IgD-negative memory B cell (primary cell): ENCODE results near the gene TRMT2A. TPM values are rescaled to one million over a fixed set of nuclear protein-coding genes. Genes with fewer than 3 reads are reported as not detected.

Source experiments
- H3K27ac Mint-ChIP-seq, 3 donors: one replicate each; pipeline ENCODE4 v1.8.0; 2020 to 2022; ENCODE audit warnings: mild to moderate bottlenecking in 3 of 3, mixed read lengths in 3 of 3, moderate library complexity in 1 of 3
- H3K27me3 Mint-ChIP-seq: one replicate; pipeline ENCODE4 v1.8.0; 2021; ENCODE audit warnings: mixed read lengths
- H3K36me3 Mint-ChIP-seq: one replicate; pipeline ENCODE4 v1.8.0; 2020; ENCODE audit warnings: mild to moderate bottlenecking, mixed read lengths
- H3K4me1 Mint-ChIP-seq, 3 donors: one replicate each; pipeline ENCODE4 v1.8.0; 2020 to 2022; ENCODE audit warnings: mixed read lengths in 3 of 3, mild to moderate bottlenecking in 1 of 3
- H3K4me3 Mint-ChIP-seq, 4 donors: one replicate each; pipeline ENCODE4 v1.8.0; 2020 to 2022; ENCODE audit warnings: mild to moderate bottlenecking in 4 of 4, mixed read lengths in 4 of 4, moderate library complexity in 3 of 4
- H3K9me3 Mint-ChIP-seq, 3 donors: one replicate each; pipeline ENCODE4 v1.8.0; 2020 to 2021; ENCODE audit warnings: mixed read lengths in 3 of 3, mild to moderate bottlenecking in 1 of 3
- polyA plus RNA-seq: library from polyadenylated mRNA; unstranded; fragments of 300-500 nt; fragmentation: Illumina TruSeq; gene quantifications from one replicate; pipeline ENCODE4 v1.2.3, GENCODE V29; 2021

Gene TRMT2A
- polyA plus RNA-seq, 1 donor from 2014 or later: 33.7 TPM

DNA sequence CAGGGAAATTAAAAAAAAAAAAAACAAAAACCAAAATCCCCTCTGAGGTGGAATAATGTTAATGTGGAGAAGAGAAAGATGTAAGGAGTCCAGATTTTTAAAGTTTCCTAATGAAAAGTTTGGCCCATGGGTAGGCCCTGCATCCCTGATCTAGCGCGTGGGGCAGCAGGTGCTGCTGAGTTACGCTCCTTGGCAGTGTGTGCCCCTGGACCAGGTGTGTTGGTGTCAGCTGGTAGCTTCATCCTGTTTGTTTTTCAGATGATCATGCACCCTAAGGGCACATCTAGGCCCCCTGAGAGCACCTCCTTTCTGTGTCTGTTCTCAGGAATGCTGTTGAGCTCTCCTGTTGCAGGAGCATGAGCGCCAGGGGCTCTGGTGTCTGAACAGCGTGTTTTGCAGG is 30.3 kb downstream of the TRMT2A start:
- no peaks in the 10 kb centered on the region for H3K9me3 Mint-ChIP-seq
- peaks cover 3% of the 10 kb centered on the region for H3K36me3 Mint-ChIP-seq
- H3K27me3 Mint-ChIP-seq: no peaks in the 10 kb centered on the region
- peaks cover under 1 to 18% (median 5%) of the 10 kb centered on the region in 3 donors for H3K4me1 Mint-ChIP-seq
- H3K27ac Mint-ChIP-seq: peak overlapping the region in 1 of 3 donors; percentile 62
- H3K4me3 Mint-ChIP-seq: no peak overlapping the region

- H3K36me3 Mint-ChIP-seq: peaks cover 3% of the 10 kb centered on the region
- H3K27ac Mint-ChIP-seq: peak overlapping the region in 1 of 3 donors; percentile 62
- no peaks in the 10 kb centered on the region for H3K9me3 Mint-ChIP-seq
- H3K4me1 Mint-ChIP-seq: peaks cover 4 to 24% (median 8%) of the 10 kb centered on the region in 3 donors
- H3K27me3 Mint-ChIP-seq: no peaks in the 10 kb centered on the region
- H3K4me3 Mint-ChIP-seq: no peak overlapping the region
These were observed 30.9 kb downstream of the TRMT2A start for GRCh38 chr22:20086101-20086599.

DNA sequence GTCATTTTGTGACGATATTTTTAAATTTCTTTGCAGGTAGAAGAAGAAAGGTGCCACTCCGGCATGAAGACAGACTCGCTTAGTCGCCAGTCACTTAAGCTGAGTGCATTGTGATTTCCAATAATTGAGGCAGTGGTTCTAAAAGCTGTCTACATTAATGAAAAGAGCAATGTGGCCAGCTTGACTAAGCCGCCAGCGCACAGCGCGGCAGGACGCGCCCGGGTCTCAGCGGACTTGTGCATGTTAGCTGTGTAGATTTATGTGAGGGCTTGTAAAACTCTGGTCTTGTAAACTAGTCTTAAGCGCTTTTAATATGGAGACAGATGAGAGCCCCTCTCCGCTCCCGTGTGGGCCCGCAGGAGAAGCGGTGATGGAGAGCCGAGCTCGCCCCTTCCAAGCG is 31.4 kb downstream of the TRMT2A start:
- Mint-ChIP-seq H3K27me3 (no peaks in the 10 kb centered on the region), H3K4me3 (no peak overlapping the region), H3K36me3 (peaks cover 3% of the 10 kb centered on the region), H3K9me3 (no peaks in the 10 kb centered on the region), H3K27ac (no peak overlapping the region), H3K4me1 (peaks cover 4 to 29% (median 8%) of the 10 kb centered on the region in 3 donors)

DNA sequence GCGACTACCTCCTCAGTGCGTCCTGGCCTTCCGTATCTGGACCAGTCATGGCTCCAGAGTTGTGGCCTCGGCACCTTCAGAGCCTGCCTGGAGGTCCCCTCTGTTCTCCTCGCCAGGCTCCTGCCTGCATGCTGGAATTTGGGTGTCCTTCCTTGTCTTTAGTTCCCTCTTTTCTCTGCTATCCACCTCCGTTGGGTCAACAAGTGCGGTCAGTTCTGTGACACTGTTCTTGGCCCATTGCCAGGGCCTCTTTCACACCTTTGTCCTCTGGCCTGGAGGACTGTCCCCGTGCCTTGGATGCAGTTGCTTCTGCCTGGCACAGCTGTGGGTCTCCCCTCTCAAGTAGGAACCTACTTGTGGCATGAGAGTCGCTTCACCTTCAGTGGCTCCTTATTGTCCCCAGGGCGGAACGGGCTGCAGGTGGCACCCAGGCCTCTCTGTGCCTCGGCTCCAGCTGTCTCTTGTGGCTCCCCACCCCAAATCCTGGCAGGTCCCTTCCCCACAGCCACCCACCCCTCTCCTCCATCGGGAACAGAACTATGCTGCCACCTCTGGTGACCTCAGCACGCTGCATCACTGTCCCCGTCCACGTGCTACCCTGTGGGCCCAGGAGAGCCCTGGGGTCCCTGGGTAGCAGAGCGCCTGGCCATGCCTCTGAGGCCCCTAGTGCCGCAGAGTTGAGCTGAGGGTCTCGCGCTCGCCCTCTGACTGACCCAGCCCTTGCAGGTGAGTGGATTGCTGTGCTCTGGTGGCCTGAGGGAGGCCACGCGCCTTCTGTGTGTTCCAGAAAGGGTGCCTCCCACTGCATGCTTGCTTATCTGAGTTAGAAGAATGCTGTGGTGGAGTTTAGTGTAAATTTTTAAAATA is 32.2 kb downstream of the TRMT2A start:
- H3K4me3 Mint-ChIP-seq: peak overlapping the region in 1 of 4 donors; percentile 16
- peak overlapping the region in 1 of 3 donors; percentile 39 for H3K27ac Mint-ChIP-seq
- H3K36me3 Mint-ChIP-seq: peaks cover under 1% of the 10 kb centered on the region
- H3K27me3 Mint-ChIP-seq: no peaks in the 10 kb centered on the region
- peaks cover 4 to 30% (median 8%) of the 10 kb centered on the region in 3 donors for H3K4me1 Mint-ChIP-seq
- no peaks in the 10 kb centered on the region for H3K9me3 Mint-ChIP-seq

DNA sequence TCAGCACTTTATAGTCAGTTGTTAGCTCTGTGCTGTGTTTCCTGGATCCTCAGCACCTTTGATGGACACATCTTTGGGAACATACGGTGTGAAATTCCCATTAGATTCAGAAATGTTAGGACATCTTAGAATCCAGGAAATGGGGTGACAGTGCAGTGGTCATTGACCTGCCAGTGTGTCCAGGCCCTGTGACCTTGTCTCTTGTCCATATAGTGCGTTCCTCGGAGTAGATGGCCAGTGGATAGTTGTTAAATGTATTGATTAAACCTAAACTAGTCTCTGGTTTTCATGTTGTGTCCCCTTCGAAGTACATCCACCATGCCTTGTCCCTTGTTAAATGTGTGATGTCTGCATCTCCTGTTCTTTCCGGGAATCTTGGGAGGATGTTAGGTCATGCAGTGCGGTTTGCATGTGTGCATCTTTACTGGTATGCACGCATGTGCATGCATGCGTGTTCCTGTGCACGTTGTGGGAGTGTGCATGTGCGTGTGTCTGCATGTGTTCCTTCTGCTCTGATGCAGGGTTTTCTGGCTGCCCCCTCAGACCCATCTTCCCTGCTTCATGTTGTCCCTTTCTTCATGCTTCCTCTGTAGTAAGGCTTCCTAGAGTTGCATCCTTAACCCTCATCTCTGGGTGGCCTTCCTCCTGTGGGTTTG is 33.0 kb downstream of the TRMT2A start:
- Mint-ChIP-seq H3K27ac (peak overlapping the region in 2 of 3 donors; percentile 23 to 39), H3K4me1 (peaks cover 4 to 30% (median 8%) of the 10 kb centered on the region in 3 donors), H3K9me3 (no peaks in the 10 kb centered on the region), H3K27me3 (no peaks in the 10 kb centered on the region), H3K4me3 (peak overlapping the region in 2 of 4 donors; percentile 37 to 53), H3K36me3 (no peaks in the 10 kb centered on the region)

DNA sequence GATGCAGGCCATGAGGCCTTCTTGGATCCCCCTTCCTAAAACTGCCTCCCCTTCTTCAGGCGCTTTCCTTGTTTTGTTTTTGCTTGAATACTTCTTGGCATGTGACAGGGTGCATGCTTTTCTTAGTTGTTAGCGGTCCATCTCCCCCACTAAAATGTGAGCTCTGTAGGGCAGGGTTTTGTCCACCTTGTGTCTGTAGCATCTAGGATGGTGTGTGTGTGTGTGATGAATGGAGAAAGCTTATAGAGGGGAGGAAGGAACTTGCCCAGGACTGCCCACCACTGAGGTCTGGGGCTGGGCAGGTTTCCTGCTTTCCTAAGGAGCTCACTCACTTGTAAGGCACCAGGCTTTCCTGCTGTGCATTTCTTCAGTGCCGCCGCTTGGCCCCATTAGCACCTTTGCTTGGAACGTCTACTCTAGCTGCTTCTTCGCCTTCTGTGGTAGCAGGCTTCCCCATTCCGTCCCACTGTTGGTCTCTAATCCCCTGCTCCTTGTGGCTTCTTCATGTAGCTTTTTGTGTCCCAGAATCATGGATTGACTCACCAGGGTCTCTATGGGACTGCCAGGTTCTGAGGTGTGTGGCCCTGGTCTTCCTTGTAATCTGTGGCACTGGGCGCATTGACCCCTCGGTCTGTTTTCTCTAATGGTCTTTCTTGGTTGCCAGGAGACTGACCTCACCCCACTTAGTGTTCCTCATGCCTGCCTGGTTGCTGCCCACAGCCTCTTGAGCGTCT is 33.7 kb downstream of the TRMT2A start:
- Mint-ChIP-seq H3K27me3 (no peaks in the 10 kb centered on the region), H3K4me1 (peaks cover 4 to 30% (median 8%) of the 10 kb centered on the region in 3 donors), H3K4me3 (peak overlapping the region; percentile 34 to 83 (median 46)), H3K27ac (peak overlapping the region in 2 of 3 donors; percentile 23 to 88), H3K9me3 (no peaks in the 10 kb centered on the region), H3K36me3 (no peaks in the 10 kb centered on the region)

DNA sequence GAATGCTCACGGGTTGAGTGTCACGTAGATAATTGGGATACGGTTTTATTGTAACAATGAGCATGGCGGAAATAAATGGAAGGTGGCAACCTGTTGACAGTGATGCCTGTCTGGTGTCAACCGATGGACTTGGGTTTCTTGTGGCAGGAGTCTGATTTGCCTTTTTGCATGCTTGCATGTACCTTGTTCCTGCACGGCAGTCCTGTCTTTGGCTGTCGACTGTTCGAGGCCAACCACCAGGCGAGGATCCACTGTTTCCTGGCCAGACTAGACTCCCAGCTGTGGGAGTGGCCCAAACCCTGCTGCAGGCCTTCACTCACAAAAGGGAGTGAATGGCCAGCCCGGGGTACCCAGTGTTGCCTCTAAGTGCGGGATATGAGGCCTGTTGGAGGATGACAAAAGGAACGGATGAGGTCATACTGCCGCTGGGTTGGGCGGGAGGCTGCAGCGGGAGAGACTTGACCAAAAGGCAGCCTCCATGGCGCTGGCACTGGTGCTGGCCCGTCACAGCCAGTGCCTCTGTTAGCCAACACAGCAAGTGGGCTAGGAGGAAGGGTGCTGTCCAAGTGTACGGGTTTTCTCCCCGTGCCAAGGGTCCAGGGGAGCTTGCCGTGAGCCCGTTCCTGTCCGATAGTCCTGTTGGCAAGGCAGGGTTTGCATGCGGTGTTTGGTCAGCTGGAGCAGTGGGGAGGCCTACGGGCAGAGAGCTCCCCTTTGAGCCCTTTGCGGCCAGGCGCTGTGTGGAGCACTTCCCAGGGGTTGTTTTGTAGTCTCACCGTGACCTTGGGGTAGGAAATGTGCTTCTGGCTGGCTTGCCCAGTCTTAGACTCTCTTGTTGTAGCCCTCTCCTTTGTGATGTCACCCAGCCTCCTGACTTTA is 36.0 kb downstream of the TRMT2A start:
- H3K27me3 Mint-ChIP-seq: no peaks in the 10 kb centered on the region
- H3K4me3 Mint-ChIP-seq: peak overlapping the region; percentile 81 to 92 (median 86)
- peaks cover 4 to 30% (median 8%) of the 10 kb centered on the region in 3 donors for H3K4me1 Mint-ChIP-seq
- H3K9me3 Mint-ChIP-seq: no peaks in the 10 kb centered on the region
- no peaks in the 10 kb centered on the region for H3K36me3 Mint-ChIP-seq
- peak overlapping the region; percentile 32 to 99 (median 90) for H3K27ac Mint-ChIP-seq

DNA sequence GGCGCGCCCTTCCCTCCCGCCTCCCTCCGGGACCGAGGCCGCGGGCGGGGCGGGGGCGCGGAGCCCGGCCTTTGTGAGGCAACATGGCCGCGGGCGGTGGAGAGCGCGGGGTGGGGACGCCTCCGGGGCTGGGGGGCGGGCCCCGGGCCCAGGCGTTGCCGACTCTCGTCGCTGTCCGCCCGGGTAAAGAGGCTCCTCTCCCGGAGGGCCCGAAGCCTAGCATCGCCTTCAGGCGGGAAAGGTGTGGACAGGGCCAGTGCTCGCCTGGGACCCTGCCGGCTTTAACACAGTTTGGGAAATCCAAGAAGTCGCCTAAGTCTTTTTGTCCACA is 36.6 kb downstream of the TRMT2A start:
- Mint-ChIP-seq H3K9me3 (no peaks in the 10 kb centered on the region), H3K4me3 (peak overlapping the region; percentile 81 to 92 (median 86)), H3K36me3 (no peaks in the 10 kb centered on the region), H3K27me3 (no peaks in the 10 kb centered on the region), H3K4me1 (peaks cover 4 to 30% (median 8%) of the 10 kb centered on the region in 3 donors), H3K27ac (peak overlapping the region; percentile 31 to 90 (median 32))

DNA sequence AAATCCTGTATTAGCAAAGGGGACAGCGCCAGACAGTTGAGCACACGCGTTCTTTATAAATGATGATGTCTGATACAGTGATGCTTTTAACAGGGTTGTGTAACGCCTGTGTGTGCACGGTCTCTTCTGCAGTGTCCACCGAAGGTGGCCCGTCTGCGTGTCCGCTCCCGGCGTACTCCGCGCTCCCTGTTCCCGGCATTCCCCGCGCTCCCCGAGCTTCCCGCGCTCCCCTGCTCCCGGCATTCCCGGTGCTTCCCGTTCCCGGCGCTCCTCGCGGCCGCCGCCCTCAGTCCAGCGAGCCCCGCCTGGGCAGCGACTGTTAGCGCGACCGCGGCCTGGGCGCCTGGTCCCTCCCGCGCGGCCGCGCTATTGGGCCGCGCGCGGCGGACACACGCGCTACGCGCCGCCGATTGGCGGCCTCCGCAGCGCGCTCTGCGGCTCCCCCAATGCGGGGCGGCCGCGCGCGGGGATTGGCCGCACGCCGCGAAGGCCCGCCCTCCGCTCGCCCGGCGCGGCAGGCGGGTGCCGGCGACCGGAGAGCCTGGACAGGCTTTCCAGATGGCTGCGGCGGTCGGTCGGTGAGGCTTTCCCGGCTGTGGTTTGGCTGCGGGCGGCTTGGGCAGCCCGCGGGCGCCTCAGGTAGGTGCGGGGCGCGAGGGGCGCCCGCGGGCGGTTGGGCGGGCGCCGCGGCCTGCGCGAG is 37.1 kb downstream of the TRMT2A start, which contains the start of gene DGCR8:
Gene DGCR8, plus strand, starts transcription at position 497 of the 700 bp plus-strand sequence. CDS start 5,723 bp downstream, outside the sequence.
- Mint-ChIP-seq H3K36me3 (no peaks in the 10 kb centered on the region), H3K9me3 (no peaks in the 10 kb centered on the region), H3K4me3 (peak within 1 kb of the TSS; percentile 92 to 95 (median 94)), H3K4me1 (peaks cover 4 to 30% (median 8%) of the 10 kb centered on the region in 3 donors), H3K27ac (peak within 1 kb of the TSS; percentile 31 to 90 (median 72)), H3K27me3 (no peaks in the 10 kb centered on the region)

GRCh38 chr22:20076627-20077172 is 40.3 kb downstream of the TRMT2A start:
- H3K27ac Mint-ChIP-seq: peak overlapping the region in 2 of 3 donors; percentile 22 to 67
- peaks cover 3 to 11% (median 3%) of the 10 kb centered on the region in 3 donors for H3K4me1 Mint-ChIP-seq
- H3K9me3 Mint-ChIP-seq: no peaks in the 10 kb centered on the region
- peak overlapping the region in 2 of 4 donors; percentile 23 to 79 for H3K4me3 Mint-ChIP-seq
- H3K36me3 Mint-ChIP-seq: no peaks in the 10 kb centered on the region
- H3K27me3 Mint-ChIP-seq: no peaks in the 10 kb centered on the region

DNA sequence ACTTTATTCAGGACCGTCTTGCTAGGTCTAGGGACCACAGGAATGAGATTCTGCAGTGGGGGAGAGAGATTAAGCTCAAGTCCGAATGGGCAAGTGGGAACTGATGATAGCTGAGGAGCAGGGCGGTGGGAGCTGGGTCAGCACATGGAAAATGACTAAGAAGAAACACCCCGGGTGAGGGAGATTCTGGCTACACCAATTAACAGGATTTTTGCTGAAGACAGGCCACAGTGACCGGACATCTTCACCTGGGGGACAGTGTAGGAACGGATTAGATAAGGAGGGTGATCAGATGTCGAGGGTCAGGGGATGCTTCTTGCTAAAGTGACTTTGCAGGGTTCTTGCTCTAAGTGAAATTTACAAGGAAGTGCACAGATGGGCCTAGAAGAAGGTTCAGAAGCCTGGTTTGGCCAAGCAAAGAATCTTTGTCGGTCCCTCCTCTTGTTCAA is 45.5 kb downstream of the TRMT2A start:
- H3K27ac Mint-ChIP-seq: no peak overlapping the region
- no peaks in the 10 kb centered on the region for H3K27me3 Mint-ChIP-seq
- H3K4me3 Mint-ChIP-seq: peak overlapping the region in 1 of 4 donors; percentile 43
- no peaks in the 10 kb centered on the region for H3K9me3 Mint-ChIP-seq
- H3K4me1 Mint-ChIP-seq: no peaks in the 10 kb centered on the region
- no peaks in the 10 kb centered on the region for H3K36me3 Mint-ChIP-seq

DNA sequence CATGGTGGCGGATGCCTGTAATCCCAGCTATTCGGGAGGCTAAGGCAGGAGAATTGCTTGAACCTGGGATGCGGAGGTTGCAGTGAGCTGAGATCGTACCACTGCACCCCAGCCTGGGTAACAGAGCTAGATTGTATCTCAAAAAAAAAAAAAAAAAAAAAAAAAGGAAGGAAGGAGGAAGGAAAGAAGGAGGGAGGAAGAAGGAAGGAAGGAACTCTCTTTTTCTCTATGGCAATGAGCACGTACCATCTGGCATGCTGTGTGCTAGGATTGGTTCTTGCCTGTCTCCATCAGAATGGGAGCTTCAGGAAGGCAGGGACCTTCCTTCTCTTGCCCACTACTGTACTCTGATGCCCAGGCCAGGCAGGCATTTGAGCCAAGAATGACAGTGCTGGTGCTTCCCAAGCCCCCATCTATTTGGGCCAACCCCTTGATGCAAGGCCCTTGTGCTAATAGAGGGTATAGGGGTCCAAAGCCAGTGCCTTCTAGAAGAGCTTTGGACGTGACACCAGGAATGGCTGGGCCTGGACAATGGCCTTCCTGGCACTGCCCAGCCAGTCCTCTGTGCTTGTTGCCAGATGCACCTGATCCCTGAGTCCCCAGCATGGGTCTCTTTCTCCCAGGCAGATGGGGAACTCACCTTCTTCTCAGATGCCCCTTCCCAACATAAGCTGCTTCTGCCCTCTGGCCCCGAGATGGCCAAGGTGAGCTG is 47.5 kb downstream of the TRMT2A start:
- no peaks in the 10 kb centered on the region for H3K4me1 Mint-ChIP-seq
- H3K36me3 Mint-ChIP-seq: no peaks in the 10 kb centered on the region
- H3K27ac Mint-ChIP-seq: no peak overlapping the region
- H3K27me3 Mint-ChIP-seq: no peaks in the 10 kb centered on the region
- no peaks in the 10 kb centered on the region for H3K9me3 Mint-ChIP-seq
- H3K4me3 Mint-ChIP-seq: no peak overlapping the region

DNA sequence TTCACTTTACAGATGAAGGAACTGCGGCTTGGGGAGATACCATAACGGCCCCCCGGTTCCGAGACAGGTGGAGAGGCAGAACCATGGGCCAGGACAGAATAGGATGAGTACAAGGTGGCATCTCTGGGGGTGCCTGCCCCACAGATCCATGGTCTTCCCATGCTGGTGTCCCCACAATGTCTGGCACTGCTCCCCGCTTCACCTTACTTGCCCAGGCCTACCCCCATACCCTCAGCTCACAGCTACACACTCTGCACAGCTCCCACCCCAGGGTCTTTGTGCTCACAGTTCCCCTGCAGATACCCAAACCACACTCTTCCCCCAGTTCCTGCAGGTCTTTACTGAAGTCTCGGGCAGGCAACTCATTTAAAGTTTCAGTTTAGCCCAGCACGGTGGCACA is 48.4 kb downstream of the TRMT2A start:
- no peaks in the 10 kb centered on the region for H3K4me1 Mint-ChIP-seq

More for the DNA sequence above, 48.4 kb downstream of the TRMT2A start:
- Mint-ChIP-seq H3K27me3 (no peaks in the 10 kb centered on the region), H3K27ac (no peak overlapping the region), H3K4me3 (no peak overlapping the region), H3K9me3 (no peaks in the 10 kb centered on the region), H3K36me3 (no peaks in the 10 kb centered on the region)
